ENCODE results near the gene CENPH. TPM values are rescaled to one million over a fixed set of nuclear protein-coding genes. Genes with fewer than 3 reads are reported as not detected.

Gene CENPH, protein sequence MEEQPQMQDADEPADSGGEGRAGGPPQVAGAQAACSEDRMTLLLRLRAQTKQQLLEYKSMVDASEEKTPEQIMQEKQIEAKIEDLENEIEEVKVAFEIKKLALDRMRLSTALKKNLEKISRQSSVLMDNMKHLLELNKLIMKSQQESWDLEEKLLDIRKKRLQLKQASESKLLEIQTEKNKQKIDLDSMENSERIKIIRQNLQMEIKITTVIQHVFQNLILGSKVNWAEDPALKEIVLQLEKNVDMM
- polyA plus RNA-seq (2012; rRNA removed) = 12.8 and 14.6 TPM in 2 replicates
- polyA plus RNA-seq (2012; cell fraction: cytosol; rRNA removed) = 17.8 and 20.8 TPM in 2 replicates
- polyA plus RNA-seq (2012; cell fraction: nucleus; rRNA removed) = 3.7 and 4.2 TPM in 2 replicates

DNA sequence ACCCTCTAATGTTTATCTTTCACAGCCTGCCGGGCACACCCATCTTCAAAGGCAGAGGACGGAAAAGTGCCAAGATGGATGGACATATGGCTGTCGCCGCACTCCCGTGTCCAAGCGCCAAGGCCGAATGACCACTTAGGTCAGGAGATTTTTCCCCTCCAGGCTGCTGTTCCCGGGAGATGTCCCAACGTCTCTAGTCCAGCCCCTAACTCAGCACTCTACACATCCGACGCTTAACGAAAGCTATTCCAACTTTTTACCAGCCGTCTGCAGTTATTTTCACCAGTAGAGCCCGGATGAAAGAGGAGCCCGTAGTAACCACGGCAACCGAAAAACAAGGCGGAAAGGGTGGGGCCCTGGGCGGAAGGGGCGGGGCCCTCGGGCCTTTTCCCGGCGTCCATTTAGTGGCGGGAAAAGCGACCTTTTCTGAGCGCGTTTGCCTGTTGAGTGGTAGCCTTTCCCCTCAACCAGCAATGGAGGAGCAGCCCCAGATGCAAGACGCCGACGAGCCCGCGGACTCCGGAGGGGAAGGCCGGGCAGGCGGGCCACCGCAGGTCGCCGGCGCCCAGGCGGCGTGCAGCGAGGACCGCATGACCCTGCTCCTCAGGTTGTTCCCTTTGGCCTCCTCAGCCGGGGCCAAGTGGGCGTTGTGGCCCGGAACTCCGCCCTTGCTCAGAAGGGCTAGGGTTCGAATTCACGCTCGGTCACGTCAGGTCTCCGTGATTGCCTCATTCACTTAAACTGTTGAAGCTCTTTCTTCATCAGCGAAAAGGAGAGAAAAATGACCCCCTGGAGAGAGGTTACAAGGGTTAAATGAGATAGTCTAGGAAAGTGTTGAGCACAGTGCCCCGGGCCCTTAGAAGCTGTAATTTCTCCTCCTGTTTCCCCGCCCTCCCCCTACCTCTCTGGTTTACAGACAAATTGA, at the start of gene CENPH:
CENPH (plus strand) TSS at position 422 of the 925 bp plus-strand sequence; CDS start at position 474, 52 bp downstream.
- Histone ChIP-seq H3K4me1 (ENCODE audit: control insufficient read depth in 1 of 2, insufficient read depth in 2 of 2, low read depth in 1 of 2, low read length in 1 of 2) (peaks cover 0 to 3% of the 10 kb centered on the region in 2 experiments; a peak in 1 of 4 replicates), H3K27me3 (ENCODE audit: insufficient read depth) (no peaks in the 10 kb centered on the region), H3K4me2 (peak within 1 kb of the TSS; percentile 84), H3K9me2 (no peaks in the 10 kb centered on the region), H3K4me3 (ENCODE audit: low read depth in 2 of 2, low read length in 1 of 2) (peak within 1 kb of the TSS; percentile 73 to 87), H3F3A (replicated peaks; ENCODE audit: insufficient read depth) (peaks cover 17% of the 10 kb centered on the region), H4K20me1 (ENCODE audit: insufficient read depth) (no peaks in the 10 kb centered on the region), H3K36me3 (replicated peaks in 1 of 2; ENCODE audit: control insufficient read depth in 1 of 2, insufficient read depth in 2 of 2, low read length in 1 of 2) (peaks cover 0 to 12% of the 10 kb centered on the region in 2 experiments), H3K9me3 (no peaks in the 10 kb centered on the region), H3K9ac (peak within 1 kb of the TSS; percentile 93), H3K27ac (ENCODE audit: low read depth in 2 of 2, low read length in 1 of 2) (peak within 1 kb of the TSS; percentile 90 to 92), H2AFZ (ENCODE audit: low read depth) (peak within 1 kb of the TSS; percentile 99), H3K79me2 (ENCODE audit: insufficient read depth) (peaks cover 29% of the 10 kb centered on the region)
- ChIA-PET POLR2A (interaction anchor here (1.2 to 1.7 kb wide), 3 partner anchors 22 to 145 kb away, joined by 3 to 8 read pairs (median 5); partner anchors contain the start of genes CCNB1 and SLC30A5), CTCF (interaction anchor here (1.0 to 2.3 kb wide), 4 partner anchors 11 to 96 kb away, joined by 3 to 8 read pairs (median 7); partner anchors contain the start of gene SLC30A5)
- DNase-seq = peak; percentile 92
- under 1% methylated on average over 31 of the region's 55 CpGs for WGBS (ENCODE audit: low lambda C conversion rate)
- peak; percentile 88 for TF ChIP-seq GABPA (IDR thresholded peaks at IDR 0.05; ENCODE audit: low read depth)
- no peak for TF ChIP-seq SMC3 (IDR thresholded peaks at IDR 0.05; ENCODE audit: low read depth, low read length)
- 0 out of 4 replicates have a peak, but pooled peaks of 1 of the 2 experiments have one; percentile 17 for TF ChIP-seq EP300 (IDR thresholded peaks at IDR 0.05; ENCODE audit: borderline replicate concordance in 1 of 2, low read depth in 1 of 2, low read length in 1 of 2)
- TF ChIP-seq NRF1 (IDR thresholded peaks at IDR 0.05; ENCODE audit: low read depth, low read length) = no peak
- TF ChIP-seq, protein P1, sequence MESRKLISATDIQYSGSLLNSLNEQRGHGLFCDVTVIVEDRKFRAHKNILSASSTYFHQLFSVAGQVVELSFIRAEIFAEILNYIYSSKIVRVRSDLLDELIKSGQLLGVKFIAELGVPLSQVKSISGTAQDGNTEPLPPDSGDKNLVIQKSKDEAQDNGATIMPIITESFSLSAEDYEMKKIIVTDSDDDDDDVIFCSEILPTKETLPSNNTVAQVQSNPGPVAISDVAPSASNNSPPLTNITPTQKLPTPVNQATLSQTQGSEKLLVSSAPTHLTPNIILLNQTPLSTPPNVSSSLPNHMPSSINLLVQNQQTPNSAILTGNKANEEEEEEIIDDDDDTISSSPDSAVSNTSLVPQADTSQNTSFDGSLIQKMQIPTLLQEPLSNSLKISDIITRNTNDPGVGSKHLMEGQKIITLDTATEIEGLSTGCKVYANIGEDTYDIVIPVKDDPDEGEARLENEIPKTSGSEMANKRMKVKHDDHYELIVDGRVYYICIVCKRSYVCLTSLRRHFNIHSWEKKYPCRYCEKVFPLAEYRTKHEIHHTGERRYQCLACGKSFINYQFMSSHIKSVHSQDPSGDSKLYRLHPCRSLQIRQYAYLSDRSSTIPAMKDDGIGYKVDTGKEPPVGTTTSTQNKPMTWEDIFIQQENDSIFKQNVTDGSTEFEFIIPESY (IDR thresholded peaks at IDR 0.05; ENCODE audit: borderline replicate concordance, low read depth) = no peak
- TF ChIP-seq TAF1 (IDR thresholded peaks at IDR 0.05; ENCODE audit: borderline replicate concordance, low read depth, low read length) = peak; percentile 64; the same call in 1 of the 2 replicates
- TF ChIP-seq EZH2phosphoT487 (IDR thresholded peaks at IDR 0.05; ENCODE audit: borderline replicate concordance, low read depth) = no peak
- TF ChIP-seq, protein P2, sequence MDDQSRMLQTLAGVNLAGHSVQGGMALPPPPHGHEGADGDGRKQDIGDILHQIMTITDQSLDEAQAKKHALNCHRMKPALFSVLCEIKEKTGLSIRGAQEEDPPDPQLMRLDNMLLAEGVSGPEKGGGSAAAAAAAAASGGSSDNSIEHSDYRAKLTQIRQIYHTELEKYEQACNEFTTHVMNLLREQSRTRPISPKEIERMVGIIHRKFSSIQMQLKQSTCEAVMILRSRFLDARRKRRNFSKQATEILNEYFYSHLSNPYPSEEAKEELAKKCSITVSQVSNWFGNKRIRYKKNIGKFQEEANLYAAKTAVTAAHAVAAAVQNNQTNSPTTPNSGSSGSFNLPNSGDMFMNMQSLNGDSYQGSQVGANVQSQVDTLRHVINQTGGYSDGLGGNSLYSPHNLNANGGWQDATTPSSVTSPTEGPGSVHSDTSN (IDR thresholded peaks at IDR 0.05) = no peak; the same call in 1 of the 2 replicates
- TF ChIP-seq, protein P3, sequence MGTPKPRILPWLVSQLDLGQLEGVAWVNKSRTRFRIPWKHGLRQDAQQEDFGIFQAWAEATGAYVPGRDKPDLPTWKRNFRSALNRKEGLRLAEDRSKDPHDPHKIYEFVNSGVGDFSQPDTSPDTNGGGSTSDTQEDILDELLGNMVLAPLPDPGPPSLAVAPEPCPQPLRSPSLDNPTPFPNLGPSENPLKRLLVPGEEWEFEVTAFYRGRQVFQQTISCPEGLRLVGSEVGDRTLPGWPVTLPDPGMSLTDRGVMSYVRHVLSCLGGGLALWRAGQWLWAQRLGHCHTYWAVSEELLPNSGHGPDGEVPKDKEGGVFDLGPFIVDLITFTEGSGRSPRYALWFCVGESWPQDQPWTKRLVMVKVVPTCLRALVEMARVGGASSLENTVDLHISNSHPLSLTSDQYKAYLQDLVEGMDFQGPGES (IDR thresholded peaks at IDR 0.05; ENCODE audit: low read depth, low read length) = no peak
- peak; percentile 94 for TF ChIP-seq MXI1 (IDR thresholded peaks at IDR 0.05; ENCODE audit: low read depth, low read length)
- TF ChIP-seq, protein P4, sequence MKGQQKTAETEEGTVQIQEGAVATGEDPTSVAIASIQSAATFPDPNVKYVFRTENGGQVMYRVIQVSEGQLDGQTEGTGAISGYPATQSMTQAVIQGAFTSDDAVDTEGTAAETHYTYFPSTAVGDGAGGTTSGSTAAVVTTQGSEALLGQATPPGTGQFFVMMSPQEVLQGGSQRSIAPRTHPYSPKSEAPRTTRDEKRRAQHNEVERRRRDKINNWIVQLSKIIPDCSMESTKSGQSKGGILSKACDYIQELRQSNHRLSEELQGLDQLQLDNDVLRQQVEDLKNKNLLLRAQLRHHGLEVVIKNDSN (IDR thresholded peaks at IDR 0.05; ENCODE audit: borderline replicate concordance, low read depth) = no peak
- TF ChIP-seq YY1 (IDR thresholded peaks at IDR 0.05; ENCODE audit: low read depth) = peak; percentile 78
- no peak; the same call in 1 of the 2 replicates for TF ChIP-seq FOXJ3 (CRISPR knock-in tag; IDR thresholded peaks at IDR 0.05)
- peak; percentile 75 for TF ChIP-seq POLR2AphosphoS5 (IDR thresholded peaks at IDR 0.05; ENCODE audit: low read depth, low read length)
- TF ChIP-seq RAD21 (IDR thresholded peaks at IDR 0.05; ENCODE audit: low read length) = no peak
- TF ChIP-seq TEAD4 (IDR thresholded peaks at IDR 0.05; ENCODE audit: borderline replicate concordance, insufficient read depth) = no peak
- TF ChIP-seq FOSL2 (IDR thresholded peaks at IDR 0.05; ENCODE audit: borderline replicate concordance, low read depth) = no peak
- TF ChIP-seq RFX5 (IDR thresholded peaks at IDR 0.05; ENCODE audit: low read length) = no peak
- TF ChIP-seq CHD2 (IDR thresholded peaks at IDR 0.05; ENCODE audit: low read length, partially characterized antibody) = no peak
- TF ChIP-seq, protein P5, sequence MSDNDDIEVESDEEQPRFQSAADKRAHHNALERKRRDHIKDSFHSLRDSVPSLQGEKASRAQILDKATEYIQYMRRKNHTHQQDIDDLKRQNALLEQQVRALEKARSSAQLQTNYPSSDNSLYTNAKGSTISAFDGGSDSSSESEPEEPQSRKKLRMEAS (IDR thresholded peaks at IDR 0.05; ENCODE audit: low read depth) = peak; percentile 85
- TF ChIP-seq FOXM1 (IDR thresholded peaks at IDR 0.05; ENCODE audit: low read depth) = no peak
- no peak for TF ChIP-seq JUND (IDR thresholded peaks at IDR 0.05)
- TF ChIP-seq SIN3A (IDR thresholded peaks at IDR 0.05; ENCODE audit: borderline replicate concordance, low read depth, low read length) = peak; percentile 80; the same call in 1 of the 2 replicates
- no peak for TF ChIP-seq GATA2 (CRISPR knock-in tag; IDR thresholded peaks at IDR 0.05)

All from SK-N-SH (cell line).